ENCODE measurements around the gene CYP24A1.
A peak's percentile ranks its signal among the peaks of the same experiment; 100 is the strongest.

The CYP24A1 gene

DNA sequence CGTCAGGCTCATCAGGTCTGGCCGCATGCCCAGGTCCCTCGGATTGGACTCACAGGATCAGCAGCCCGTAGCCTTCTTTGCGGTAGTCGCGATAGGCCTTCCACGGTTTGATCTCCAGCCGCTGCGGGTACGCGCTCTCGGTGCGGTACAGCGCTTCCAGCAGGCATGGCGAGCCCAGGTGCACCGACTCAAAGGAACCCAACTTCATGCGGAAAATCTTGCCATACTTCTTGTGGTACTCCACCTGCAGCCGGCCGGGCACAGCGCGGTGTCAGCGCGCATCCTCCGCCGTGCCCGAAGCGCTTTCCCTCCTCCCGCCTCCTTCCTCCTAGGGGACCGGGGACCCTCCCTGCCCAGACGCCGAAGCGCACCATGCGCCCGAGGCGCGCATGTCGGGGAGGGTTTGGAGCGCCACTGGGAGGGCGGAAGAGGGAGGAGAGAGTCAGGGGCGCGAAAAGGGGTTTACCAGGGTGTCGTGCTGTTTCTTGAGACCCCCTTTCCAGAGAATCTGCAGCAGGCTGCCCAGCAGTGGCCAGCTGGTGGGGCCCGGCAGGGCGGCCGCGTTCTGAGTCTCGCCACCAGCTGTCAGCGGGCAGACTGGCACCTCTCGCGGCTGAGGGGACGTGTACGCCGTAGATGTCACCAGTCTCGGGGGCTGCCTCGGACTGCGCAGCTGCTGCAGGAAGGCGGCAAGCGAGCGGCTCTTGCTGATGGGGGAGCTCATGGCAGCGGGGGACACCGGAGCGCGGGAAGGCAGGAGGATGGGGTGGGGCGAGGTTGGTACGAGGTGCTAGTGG, 732 bp downstream of the CYP24A1 start:
- peak; percentile 48 for DNase-seq (ENCODE audit: low spot score)

- no peak for DNase-seq (ENCODE audit: low spot score)
Observed at GRCh38 chr20:54172532-54172855, 1.3 kb downstream of the CYP24A1 start.

DNA sequence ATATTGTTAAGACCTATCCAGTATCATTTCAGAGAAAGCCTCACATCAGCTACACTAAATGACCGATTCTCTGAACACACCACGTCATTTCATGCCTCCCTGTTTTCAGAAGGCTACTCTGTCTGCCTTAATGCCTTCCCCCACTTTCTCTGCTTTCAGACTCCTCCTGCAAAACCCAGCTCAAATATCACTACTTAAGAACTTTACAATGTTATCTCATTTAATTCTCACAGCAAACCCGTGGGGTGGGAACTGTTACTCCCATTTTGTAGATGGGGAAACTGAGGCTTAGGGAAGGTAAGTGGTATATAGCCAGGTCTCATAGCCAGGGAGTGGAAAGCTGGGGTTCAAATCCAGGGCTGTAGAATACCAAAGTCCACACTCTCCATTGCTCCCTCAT, 2.8 kb downstream of the CYP24A1 start:
- no peak for DNase-seq (ENCODE audit: low spot score)

GRCh38 chr20:54170026-54170471, 3.7 kb downstream of the CYP24A1 start:
- no peak for DNase-seq (ENCODE audit: low spot score)

- no peak for DNase-seq (ENCODE audit: low spot score)
Observed at GRCh38 chr20:54168961-54169862, 4.6 kb downstream of the CYP24A1 start.

- DNase-seq (ENCODE audit: low spot score), result no peak
Observed at GRCh38 chr20:54167909-54168872, 5.6 kb downstream of the CYP24A1 start.

- no peak for DNase-seq (ENCODE audit: low spot score)
Observed at GRCh38 chr20:54166987-54167662, 6.7 kb downstream of the CYP24A1 start.

DNA sequence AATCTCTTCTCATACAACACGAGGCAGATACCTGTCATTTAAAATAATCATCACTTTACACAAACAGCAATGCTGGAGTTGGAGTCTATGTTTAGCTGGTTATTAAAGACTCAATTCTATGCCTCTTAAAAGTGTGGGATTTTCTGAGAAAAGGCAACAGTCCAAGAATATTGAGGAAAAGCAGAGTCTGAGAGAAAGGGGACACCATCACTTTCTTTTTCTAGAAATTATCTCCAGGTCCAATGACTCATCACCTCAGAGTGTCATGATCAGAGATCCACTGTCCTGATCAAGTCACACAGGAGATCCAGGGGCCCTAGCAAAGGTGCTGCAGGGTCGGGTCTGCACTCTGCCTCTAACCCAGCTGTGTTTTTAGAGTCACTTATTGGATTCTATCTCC, 8.0 kb downstream of the CYP24A1 start:
- no peak for DNase-seq (ENCODE audit: low spot score)

DNA sequence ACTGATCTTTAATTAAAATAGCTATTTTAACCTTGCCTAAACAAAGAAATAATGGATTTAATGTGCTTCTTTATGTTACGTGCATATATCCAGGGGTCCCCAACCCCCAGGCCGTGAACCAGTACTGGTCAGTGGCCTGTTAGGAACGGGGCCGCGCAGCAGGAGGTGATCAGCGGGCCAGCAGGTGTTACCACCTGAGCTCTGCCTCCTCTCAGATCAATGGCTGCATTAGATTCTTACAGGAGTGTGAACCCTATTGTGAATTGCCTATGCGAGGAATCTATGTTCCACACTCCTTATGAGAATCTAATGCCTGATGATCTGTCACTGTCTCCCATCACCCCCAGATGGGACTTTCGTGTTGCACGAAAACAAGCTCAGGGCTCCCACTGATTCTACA, 8.8 kb downstream of the CYP24A1 start:
- DNase-seq (ENCODE audit: low spot score), result no peak

- no peak for DNase-seq (ENCODE audit: low spot score)
Observed at GRCh38 chr20:54163402-54163801, 10.4 kb downstream of the CYP24A1 start.

- DNase-seq (ENCODE audit: low spot score), result no peak
Observed at GRCh38 chr20:54162378-54163009, 11.3 kb downstream of the CYP24A1 start.

- no peak for DNase-seq (ENCODE audit: low spot score)
Observed at GRCh38 chr20:54161821-54162149, 12.0 kb downstream of the CYP24A1 start.

GRCh38 chr20:54161008-54161820, 12.6 kb downstream of the CYP24A1 start:
- DNase-seq (ENCODE audit: low spot score), result no peak

DNA sequence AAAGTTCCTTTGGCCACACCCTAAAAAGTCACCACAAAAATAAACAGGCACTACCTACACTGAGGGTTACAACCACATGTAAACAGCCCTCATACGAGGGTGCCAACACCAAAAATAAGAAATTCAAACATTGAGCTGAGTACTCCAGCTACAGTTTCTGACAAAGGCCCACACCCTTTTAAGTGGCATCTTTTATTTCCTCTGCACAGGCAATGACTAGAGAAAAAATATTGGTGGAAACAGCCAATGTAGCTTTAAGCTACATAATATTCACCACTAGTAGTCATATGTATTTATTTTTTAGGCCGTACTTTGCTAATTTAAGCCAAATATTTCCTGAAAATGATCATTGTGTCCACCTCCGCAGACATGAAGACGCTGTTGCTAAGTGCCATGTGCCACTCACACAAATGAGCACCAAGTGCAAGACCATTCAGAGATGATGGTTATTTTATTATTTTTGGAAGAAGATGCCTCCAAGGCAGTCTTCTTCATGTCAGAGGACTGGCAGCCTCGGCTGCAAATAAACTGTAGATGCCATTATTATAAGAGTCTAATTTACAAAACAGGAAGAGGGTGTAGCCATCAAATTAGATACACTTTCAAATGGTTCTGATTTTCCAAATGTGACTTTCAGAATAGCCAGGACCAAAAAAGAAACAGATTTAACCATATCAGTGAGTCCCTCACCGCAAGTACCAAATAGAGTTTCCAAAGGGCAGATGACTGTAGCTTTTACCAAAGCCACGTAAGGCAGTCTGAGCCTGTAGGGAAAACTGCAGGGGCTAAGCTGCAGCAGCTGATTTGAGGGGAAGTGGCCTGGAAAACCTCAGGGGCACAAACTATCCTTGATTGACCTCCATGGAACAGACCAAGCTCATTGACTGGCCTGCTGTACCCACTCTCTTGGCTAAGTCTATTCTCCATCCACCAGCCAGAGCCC, 13.4 kb downstream of the CYP24A1 start:
- DNase-seq (ENCODE audit: low spot score), result no peak

DNA sequence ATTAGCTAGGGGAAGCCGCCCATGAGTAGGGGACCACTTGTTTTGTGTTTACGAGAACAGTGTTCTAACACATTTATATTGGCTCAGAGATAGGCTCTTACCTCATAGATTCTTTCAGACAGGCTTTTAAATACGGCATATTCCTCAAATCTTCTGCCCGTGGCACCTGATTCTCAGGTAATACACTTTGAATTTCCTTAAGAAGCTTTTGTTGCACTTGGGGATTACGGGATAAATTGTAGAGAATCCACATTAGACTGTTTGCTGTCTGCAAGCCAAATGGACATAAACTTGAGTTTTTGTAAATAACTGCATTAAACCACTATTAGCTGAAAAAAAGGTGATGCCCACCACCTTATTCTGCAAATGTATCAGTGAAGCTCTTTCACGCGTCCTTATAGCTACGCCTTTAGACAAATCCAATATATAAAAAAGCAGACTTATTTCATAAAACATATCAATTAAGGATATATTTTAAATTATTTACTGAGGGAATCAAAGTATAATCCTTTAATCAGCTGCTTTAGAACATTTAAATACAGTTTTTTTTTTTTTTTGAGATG, 14.8 kb downstream of the CYP24A1 start:
- DNase-seq (ENCODE audit: low spot score), result no peak

- DNase-seq (ENCODE audit: low spot score), result no peak
Observed at GRCh38 chr20:54158226-54158625, 15.6 kb downstream of the CYP24A1 start.

DNA sequence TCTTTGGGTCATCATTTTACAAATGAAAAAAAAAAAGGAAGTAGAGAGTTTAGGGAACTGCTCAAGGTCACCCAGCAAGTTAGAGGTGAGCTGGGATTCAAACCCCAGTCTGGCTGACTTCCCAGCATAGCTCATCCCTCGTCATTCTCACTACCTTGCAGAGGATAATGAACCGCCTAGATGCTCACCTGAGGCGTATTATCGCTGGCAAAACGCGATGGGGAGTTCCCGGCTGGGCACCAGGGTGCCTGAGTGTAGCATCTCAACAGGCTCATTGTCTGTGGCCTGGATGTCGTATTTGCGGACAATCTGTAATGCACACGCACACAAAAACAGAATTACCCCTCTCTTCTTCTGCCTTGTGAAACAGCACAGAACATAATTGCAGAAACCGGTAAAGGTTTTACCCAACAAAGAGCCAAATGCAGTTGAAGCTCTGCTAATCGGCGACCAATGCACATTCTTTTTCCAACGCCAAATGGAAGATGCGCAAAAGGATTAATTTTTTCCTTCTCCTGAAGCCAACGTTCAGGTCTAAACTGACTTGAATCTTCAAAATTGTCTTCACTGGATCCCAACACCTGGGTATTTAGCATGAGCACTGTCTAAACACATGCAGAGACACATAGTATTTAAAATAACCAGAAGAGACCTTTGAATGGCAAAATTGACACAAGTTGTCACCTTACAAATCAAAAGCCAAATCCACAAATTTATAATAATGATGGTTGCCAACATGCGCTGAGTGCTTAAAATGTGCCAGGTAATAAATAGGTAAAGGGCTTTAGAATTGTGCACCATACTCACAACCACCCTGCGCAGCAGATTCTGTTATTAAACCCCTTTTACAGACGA, 16.6 kb downstream of the CYP24A1 start:
- no peak for DNase-seq (ENCODE audit: low spot score)

DNA sequence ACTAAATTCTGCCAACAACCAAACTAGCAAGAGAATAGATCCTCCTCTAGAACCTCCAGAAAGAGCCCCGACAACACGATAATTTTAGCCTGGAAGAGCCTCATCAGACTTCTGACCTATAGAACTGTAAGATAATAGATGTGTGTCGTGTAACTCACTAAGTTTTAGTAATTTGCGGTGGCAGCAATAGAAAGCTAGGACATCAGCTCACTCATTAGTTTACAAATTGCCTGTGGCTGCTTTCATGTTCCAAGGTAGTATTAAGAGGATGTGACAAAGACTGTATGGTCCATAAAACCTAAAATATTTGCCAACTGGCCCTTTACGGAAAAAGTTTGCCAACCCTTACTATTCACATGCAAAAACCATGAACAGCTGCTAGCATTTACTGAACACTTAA, 17.3 kb downstream of the CYP24A1 start:
- DNase-seq (ENCODE audit: low spot score), result no peak

Measured in iPS-NIHi11 (cell line).